Raji (cell line): Measurements from ENCODE around the gene KCNAB1.

Experiments
- POLR2A ChIP-seq: IDR thresholded peaks from 2 replicates; pipeline ENCODE4 v1.6.1; 2011; ENCODE audit warnings: low read depth, low read length, control low read depth; ENCODE audit not compliant: insufficient read depth

KCNAB1 gene

GRCh38 chr3:156412600-156412999 is 292.2 kb downstream of the KCNAB1 start:
- TF ChIP-seq POLR2A = no peak

GRCh38 chr3:156413293-156413892 is 293.0 kb downstream of the KCNAB1 start:
- no peak for TF ChIP-seq POLR2A

GRCh38 chr3:156416846-156417558 is 296.6 kb downstream of the KCNAB1 start:
- no peak for TF ChIP-seq POLR2A

GRCh38 chr3:156417559-156418132 is 297.3 kb downstream of the KCNAB1 start:
- TF ChIP-seq POLR2A = no peak

GRCh38 chr3:156418428-156418827 is 298.1 kb downstream of the KCNAB1 start:
- TF ChIP-seq POLR2A = no peak

DNA sequence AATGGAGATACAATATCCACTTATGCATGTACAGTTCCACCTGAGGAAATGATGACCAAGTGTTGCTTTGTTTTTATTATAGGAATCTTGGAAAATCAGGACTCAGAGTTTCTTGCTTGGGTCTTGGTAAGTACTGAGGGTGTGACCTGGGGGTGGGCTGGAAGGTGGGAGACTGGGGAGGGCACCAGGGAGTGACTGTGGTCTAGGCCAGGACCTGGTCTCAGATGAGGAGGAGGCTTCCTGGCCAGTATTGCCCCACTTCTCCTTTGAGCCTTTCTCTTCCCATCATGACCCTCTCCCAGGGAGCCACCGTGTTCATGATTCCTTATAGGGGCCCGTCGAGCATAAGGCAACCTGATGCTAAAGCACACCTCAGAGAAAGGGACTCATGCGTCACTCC is 301.2 kb downstream of the KCNAB1 start:
- TF ChIP-seq POLR2A = no peak

DNA sequence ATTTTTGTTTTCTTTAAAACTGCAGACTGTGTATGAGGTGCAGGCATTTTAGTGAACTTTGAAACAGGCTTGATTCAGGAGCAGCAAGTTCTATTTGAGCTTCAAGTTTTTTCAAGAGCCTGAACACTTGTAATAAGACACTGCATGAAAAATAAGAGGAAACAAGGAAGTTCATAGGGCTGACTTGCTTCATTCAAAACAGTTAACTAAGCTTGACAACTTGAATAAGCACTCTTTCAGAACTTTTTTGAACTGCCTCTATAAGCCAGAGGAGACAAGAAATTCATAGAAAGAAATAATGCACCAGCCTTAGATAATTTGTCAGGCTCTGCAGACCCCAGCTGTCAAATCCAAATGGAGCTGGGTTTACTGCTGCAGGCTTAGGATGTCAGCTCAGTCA is 304.4 kb downstream of the KCNAB1 start:
- no peak for TF ChIP-seq POLR2A

- no peak for TF ChIP-seq POLR2A
Measured at GRCh38 chr3:156425651-156426050, 305.3 kb downstream of the KCNAB1 start.

GRCh38 chr3:156429125-156429524 is 308.7 kb downstream of the KCNAB1 start:
- TF ChIP-seq POLR2A = no peak

GRCh38 chr3:156431334-156432124 is 311.2 kb downstream of the KCNAB1 start:
- no peak for TF ChIP-seq POLR2A

DNA sequence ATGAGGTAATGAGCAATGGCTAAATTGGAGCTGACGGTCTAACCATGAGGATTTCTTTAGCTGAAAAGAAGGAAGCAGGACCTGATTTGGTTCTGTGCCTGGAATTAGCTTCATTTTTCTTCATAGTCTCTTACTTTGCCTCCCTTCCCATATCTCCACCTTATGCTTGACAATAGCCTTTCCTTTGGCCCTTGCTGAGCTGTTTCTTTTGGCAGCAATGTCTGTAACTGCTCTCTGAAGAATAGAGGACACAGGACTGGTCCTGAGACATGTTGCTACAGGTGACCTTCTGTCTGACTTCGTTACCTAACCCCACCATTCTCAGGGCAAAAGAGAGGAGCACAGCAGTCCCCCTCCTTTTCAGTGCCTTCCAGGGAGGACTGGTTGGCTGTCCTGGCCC is 312.2 kb downstream of the KCNAB1 start:
- no peak for TF ChIP-seq POLR2A

- no peak for TF ChIP-seq POLR2A
Measured at GRCh38 chr3:156433138-156433537, 312.8 kb downstream of the KCNAB1 start.

DNA sequence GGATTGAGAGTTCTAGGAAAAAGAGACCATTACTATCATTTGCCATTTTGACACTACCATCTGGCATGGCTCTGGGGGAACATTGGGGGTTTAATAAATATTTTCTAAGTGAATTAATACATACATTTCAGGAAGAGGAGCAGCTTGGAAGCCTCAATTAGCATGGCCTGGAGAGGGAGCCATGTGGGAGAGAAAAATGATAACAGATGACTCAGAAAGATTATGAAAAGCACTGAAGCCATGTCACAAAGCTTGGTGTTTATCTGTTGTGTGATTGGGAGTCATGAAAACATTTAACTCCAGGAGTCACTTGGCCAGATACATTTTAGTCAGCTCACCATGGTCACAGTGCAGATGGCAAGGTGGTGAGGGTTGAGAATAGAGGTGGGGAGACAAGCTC is 313.5 kb downstream of the KCNAB1 start:
- no peak for TF ChIP-seq POLR2A

DNA sequence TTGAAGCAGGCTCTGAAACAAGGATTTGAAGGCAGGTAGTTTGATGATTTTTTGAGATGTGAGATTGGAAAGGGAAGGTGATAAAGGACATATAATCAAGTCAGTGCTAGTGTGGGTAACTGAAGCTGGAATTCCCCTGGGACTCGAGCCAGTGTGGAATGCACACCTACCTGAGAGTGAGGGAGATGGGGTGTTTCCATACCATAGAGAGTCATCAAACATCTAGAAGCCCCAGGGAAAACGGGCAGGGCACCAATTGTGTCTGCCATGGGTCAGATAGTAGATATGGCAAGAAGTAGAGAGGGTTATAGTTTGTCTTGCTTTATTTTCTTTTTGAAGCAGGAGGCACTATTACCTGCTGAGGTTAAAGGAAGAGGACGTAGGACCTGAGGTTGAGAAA is 314.5 kb downstream of the KCNAB1 start:
- no peak for TF ChIP-seq POLR2A

DNA sequence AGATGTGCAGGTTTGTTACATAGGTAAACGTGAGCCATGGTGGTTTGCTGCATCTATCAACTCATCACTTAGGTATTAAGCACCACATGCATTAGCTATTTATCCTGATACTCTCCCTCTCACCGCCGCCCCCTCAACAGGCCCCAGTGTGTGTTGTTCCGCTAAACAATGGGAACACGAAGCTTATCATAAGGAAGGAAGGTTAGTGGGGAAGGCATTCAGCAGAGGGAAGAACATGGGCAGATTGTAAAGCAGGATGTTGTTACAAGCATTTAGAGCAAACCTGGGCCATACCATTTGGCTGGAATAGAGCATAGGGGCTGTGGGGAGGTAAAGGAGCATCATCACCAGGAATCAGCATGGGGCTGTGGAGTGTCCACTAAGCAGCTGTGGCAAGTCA is 322.7 kb downstream of the KCNAB1 start:
- TF ChIP-seq POLR2A = no peak
